Peyer's patch (tissue), 4 donors: ENCODE data around the gene CEP85L. TPM values are rescaled to one million over a fixed set of nuclear protein-coding genes. Genes with fewer than 3 reads are reported as not detected.

Experiments
- DNase-seq, 3 donors: peaks; one replicate each; pipeline ENCODE4 v3.0.0-alpha.2; 2017 to 2019
- H3K27ac ChIP-seq, 4 donors: fragments of 200-600 bp; sonication (generic); one replicate each; pipeline ENCODE4 v1.5.1; 2016 to 2019
- H3K27me3 ChIP-seq, 2 donors: fragments of 200-600 bp; sonication (generic); one replicate each; pipeline ENCODE4 v1.5.1; 2019
- H3K36me3 ChIP-seq, 3 donors: fragments of 200-600 bp; sonication (generic); one replicate each; pipeline ENCODE4 v1.5.1; 2016 to 2019
- H3K4me1 ChIP-seq, 4 donors: fragments of 200-600 bp; sonication (generic); one replicate each; pipeline ENCODE4 v1.5.1; 2016 to 2019
- H3K4me3 ChIP-seq, 4 donors: fragments of 200-600 bp; sonication (generic); 1 replicate in 3 of 4; 2 replicates in 1 of 4; pipeline ENCODE4 v1.5.1; 2016 to 2019; ENCODE audit warnings: mild to moderate bottlenecking in 1 of 4
- H3K9me3 ChIP-seq, 4 donors: fragments of 200-600 bp; sonication (generic); one replicate each; pipeline ENCODE4 v1.5.1; 2016 to 2019; ENCODE audit warnings: mild to moderate bottlenecking in 1 of 4
- POLR2A ChIP-seq, 2 donors: fragments of 450-650 bp; IDR thresholded peaks; one replicate each; pipeline ENCODE4 v1.5.1; 2017; ENCODE audit warnings: antibody characterized with exemption in 2 of 2, mild to moderate bottlenecking in 2 of 2, moderate library complexity in 2 of 2
- total RNA-seq, 4 donors: library from RNA; depleted of rRNA; stranded (reverse); fragments of >200 nt; gene quantifications; one replicate each; pipeline ENCODE4 v1.1.0, GENCODE V29; 2016
- TF ChIP-seq, protein P1 (sequence below), 6 experiments: fragments of 450-650 bp in 4 of 6; fragments of 200-600 bp in 2 of 6; sonication (generic) in 1 of 6; IDR thresholded peaks; one replicate each; pipeline ENCODE4 v1.5.1; 2017 to 2019; ENCODE audit warnings: antibody characterized with exemption in 6 of 6, mild to moderate bottlenecking in 3 of 6, moderate library complexity in 1 of 6

The CEP85L gene
- total RNA-seq, 4 donors from 2014 or later: 3.2 to 22.3 (median 7.5) TPM

DNA sequence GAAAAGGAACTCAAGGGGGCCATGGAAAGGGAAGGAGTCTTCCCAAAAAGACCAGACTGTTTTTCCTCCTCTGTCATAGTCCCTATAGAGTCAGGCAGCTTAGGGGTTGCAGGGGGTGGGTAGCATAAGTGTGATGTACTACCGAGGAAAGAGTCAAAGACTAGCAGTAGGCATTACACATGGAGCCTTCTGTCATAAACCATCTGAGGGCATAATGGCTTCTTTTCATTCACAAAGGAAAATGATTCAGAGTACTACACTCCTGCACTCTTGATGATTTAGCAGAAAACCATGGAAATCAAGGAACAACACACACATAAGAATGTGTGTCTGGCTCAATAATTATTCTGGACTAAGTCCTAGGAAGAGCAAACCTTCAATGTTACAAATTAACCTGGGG is 88.4 kb downstream of the CEP85L start:
- Histone ChIP-seq H3K4me3 (no peak overlapping the region), H3K27ac (no peak overlapping the region), H3K36me3 (no peaks in the 10 kb centered on the region), H3K4me1 (no peaks in the 10 kb centered on the region), H3K9me3 (no peaks in the 10 kb centered on the region), H3K27me3 (no peaks in the 10 kb centered on the region)
- no peak for DNase-seq
- TF ChIP-seq POLR2A (IDR thresholded peaks at IDR 0.05): no peak
- TF ChIP-seq, protein P1, sequence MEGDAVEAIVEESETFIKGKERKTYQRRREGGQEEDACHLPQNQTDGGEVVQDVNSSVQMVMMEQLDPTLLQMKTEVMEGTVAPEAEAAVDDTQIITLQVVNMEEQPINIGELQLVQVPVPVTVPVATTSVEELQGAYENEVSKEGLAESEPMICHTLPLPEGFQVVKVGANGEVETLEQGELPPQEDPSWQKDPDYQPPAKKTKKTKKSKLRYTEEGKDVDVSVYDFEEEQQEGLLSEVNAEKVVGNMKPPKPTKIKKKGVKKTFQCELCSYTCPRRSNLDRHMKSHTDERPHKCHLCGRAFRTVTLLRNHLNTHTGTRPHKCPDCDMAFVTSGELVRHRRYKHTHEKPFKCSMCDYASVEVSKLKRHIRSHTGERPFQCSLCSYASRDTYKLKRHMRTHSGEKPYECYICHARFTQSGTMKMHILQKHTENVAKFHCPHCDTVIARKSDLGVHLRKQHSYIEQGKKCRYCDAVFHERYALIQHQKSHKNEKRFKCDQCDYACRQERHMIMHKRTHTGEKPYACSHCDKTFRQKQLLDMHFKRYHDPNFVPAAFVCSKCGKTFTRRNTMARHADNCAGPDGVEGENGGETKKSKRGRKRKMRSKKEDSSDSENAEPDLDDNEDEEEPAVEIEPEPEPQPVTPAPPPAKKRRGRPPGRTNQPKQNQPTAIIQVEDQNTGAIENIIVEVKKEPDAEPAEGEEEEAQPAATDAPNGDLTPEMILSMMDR (IDR thresholded peaks at IDR 0.05): no peak

DNA sequence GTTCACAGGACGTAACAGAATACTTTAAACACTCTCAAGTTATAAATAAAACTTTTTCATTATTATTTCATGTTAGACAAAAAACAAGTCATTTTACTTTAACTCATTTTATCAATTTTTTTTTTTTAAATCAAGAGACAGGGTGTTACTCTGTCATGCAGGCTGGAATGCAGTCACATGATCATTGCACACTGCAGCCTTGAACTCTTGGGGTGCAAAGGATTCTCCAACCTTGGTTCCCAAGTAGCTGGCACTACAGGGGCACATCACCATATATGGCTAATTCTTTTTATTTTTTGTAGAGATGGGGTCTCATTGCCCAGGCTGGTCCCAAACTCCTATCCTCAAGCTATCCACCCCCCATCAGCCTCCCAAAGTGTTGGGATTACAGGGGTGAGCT is 89.1 kb downstream of the CEP85L start:
- no peaks in the 10 kb centered on the region for H3K36me3 ChIP-seq
- no peaks in the 10 kb centered on the region for H3K27me3 ChIP-seq
- H3K27ac ChIP-seq: no peak overlapping the region
- no peaks in the 10 kb centered on the region for H3K4me1 ChIP-seq
- H3K4me3 ChIP-seq: no peak overlapping the region
- H3K9me3 ChIP-seq: no peaks in the 10 kb centered on the region
- TF ChIP-seq, protein P1 (IDR thresholded peaks at IDR 0.05): no peak
- TF ChIP-seq POLR2A (IDR thresholded peaks at IDR 0.05): no peak
- DNase-seq: no peak

DNA sequence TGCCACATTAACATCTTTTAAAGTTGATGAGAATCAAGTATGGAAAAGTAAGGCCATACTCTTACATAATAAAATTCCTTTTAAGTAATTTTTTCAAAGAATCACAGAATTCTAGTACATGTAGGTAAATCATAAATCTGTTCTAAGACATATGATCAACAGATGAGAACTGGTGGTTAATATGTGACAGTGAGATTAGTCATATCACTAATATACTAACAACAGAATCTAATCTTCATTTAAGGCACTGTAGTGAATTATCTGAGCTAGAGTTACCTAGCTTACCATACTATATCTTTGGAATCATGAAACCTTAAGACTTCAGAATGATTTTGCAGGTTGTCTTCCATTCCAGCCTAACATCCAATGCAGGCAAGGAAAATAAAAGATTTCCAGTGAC is 91.7 kb downstream of the CEP85L start:
- Histone ChIP-seq H3K36me3 (no peaks in the 10 kb centered on the region), H3K9me3 (no peaks in the 10 kb centered on the region), H3K4me3 (no peak overlapping the region), H3K27ac (peak overlapping the region in 1 of 4 donors; percentile 17), H3K4me1 (no peaks in the 10 kb centered on the region), H3K27me3 (no peaks in the 10 kb centered on the region)
- TF ChIP-seq POLR2A (IDR thresholded peaks at IDR 0.05): no peak
- TF ChIP-seq, protein P1 (IDR thresholded peaks at IDR 0.05): no peak
- DNase-seq: no peak

DNA sequence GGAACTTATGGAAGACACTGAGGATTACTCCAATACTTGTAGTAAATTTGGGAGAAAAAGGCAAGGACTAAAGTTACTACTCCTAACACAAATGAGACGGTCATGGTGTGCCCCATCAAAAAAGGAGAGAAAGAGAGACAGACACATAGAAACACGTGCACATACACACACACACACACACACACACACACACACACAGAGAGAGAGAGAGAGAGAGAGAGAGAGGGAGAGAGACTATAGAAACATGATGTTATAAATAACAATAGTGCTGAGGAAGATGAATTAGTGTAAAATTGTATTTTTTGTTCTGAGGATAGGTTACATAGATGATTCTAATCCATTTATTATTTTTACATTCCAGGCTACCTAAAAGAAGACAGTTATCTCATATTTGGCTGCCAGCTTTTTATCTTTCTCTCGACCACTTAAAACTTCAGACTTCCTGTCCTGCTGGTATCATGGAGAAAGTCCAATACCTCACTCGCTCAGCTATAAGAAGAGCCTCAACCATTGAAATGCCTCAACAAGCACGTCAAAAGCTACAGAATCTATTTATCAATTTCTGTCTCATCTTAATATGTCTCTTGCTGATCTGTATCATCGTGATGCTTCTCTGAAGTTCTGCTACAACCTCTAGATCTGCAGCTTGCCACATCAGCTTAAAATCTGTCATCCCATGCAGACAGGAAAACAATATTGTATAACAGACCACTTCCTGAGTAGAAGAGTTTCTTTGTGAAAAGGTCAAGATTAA is 92.8 kb downstream of the CEP85L start:
- Histone ChIP-seq H3K4me3 (no peak overlapping the region), H3K9me3 (no peaks in the 10 kb centered on the region), H3K36me3 (no peaks in the 10 kb centered on the region), H3K27me3 (no peaks in the 10 kb centered on the region), H3K4me1 (no peaks in the 10 kb centered on the region), H3K27ac (peak overlapping the region; percentile 17 to 48 (median 37))
- TF ChIP-seq, protein P1 (IDR thresholded peaks at IDR 0.05): peak in 1 of 6 experiments; percentile 6
- no peak for TF ChIP-seq POLR2A (IDR thresholded peaks at IDR 0.05)
- no peak for DNase-seq

DNA sequence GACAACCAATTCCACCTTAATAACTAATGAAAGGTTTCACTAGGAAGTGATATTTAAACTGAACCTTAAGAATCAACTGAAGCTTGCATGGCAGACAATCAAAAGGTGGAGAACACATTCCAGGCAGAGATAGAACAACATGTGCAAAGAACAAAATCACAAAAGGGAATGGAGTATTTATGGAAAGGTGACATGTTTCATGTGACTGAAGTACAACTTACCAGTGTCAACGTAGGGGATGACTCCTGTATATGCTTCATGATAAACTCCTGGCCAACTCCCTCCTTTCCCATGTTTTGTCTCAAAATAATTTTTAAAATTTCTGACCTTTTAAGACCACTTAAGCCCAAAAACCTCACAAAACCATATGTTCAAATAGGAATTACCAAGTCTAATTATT is 96.7 kb downstream of the CEP85L start:
- Histone ChIP-seq H3K4me1 (no peaks in the 10 kb centered on the region), H3K4me3 (no peak overlapping the region), H3K27ac (no peak overlapping the region)

DNA sequence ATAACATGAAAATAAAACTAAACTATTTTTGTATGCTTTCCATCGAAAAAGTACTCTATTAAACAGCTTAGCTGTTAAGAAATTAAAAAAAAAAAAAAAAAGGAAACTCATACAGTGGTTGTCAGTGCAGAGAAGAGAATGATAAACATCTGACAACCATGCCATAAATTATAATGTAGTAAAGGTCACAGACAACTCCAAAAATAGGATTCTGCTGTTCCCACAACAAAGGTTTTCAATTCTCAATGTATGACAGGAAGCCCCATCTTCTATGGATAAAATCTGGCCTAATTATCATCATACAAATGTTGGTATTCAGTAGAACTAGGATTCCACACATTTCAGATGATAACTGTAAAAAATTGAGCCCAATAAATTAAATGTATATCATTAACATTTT is 98.3 kb downstream of the CEP85L start:
- Histone ChIP-seq H3K36me3 (no peaks in the 10 kb centered on the region), H3K27ac (no peak overlapping the region), H3K4me3 (no peak overlapping the region), H3K27me3 (no peaks in the 10 kb centered on the region), H3K9me3 (no peaks in the 10 kb centered on the region), H3K4me1 (no peaks in the 10 kb centered on the region)
- no peak for DNase-seq
- TF ChIP-seq, protein P1 (IDR thresholded peaks at IDR 0.05): no peak
- TF ChIP-seq POLR2A (IDR thresholded peaks at IDR 0.05): no peak

More for the DNA sequence above, 96.7 kb downstream of the CEP85L start:
- no peak for TF ChIP-seq POLR2A (IDR thresholded peaks at IDR 0.05)
- DNase-seq: no peak
- Histone ChIP-seq H3K27me3 (no peaks in the 10 kb centered on the region), H3K36me3 (no peaks in the 10 kb centered on the region), H3K9me3 (no peaks in the 10 kb centered on the region)
